Effector memory CD4-positive, alpha-beta T cell (primary cell): ENCODE data around the gene IL18BP.

Experiments
- DNase-seq, 3 donors: peaks; one replicate each; pipeline ENCODE4 v3.0.0-alpha.2; 2020
- H3K27ac ChIP-seq: 2 replicates; pipeline ENCODE4 v1.7.0; 2013; ENCODE audit warnings: mild to moderate bottlenecking, low read length, moderate library complexity; ENCODE audit not compliant: insufficient read depth, poor library complexity, severe bottlenecking
- H3K27me3 ChIP-seq: replicated peaks from 2 replicates; pipeline ENCODE4 v1.7.0; 2013; ENCODE audit warnings: mild to moderate bottlenecking, low read length; ENCODE audit not compliant: insufficient read depth, control insufficient read depth, poor library complexity, severe bottlenecking
- H3K36me3 ChIP-seq: 2 replicates; pipeline ENCODE4 v1.7.0; 2013; ENCODE audit warnings: mild to moderate bottlenecking, low read length, moderate library complexity; ENCODE audit not compliant: control insufficient read depth, insufficient read depth
- H3K4me1 ChIP-seq: 2 replicates; pipeline ENCODE4 v1.7.0; 2013; ENCODE audit warnings: low read length, mild to moderate bottlenecking; ENCODE audit not compliant: control insufficient read depth, insufficient read depth, poor library complexity, severe bottlenecking
- H3K4me3 ChIP-seq: 2 replicates; pipeline ENCODE4 v1.7.0; 2013; ENCODE audit warnings: low read length, low read depth, mild to moderate bottlenecking; ENCODE audit not compliant: insufficient read depth, poor library complexity, severe bottlenecking
- H3K9me3 ChIP-seq: 2 replicates; pipeline ENCODE4 v1.7.0; 2013; ENCODE audit warnings: mild to moderate bottlenecking, low read length, moderate library complexity; ENCODE audit not compliant: control insufficient read depth

The IL18BP gene

DNA sequence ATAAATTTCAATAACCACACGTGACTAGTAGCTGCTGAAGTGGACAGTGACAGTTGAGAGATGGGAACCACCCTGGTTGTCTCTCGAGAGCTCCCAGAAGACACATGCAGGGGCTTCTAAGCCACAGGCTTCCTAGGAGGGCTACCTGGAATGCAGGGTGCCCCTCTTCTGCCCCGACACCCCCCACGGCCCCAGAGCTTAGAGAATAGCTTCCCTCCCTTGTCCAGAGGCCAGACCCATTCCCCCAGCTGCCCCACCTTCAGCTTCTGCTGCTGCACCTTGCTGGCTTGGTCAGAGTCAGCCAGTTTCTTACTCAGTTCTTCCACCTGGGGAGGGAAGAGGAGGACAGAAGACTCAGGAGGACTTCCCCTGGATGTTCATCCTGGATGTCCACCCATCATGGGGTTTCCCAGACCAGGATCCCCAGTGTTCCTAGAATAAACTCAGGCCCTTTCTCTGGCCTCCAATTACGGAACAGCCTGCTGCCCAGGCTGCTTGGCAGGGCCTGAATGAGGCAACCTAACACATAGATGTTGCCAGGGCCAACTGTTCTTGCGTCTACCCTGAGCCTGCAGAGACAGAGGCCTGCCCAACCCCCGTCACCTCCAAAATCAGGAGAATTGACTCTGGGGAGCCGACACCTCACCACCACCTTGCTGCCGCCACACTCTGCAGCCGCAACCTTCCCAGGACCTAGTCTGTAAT lies 12.0 kb downstream of the IL18BP start:
- Histone ChIP-seq H3K4me3 (no peak overlapping the region), H3K27ac (peak overlapping the region; percentile 24), H3K27me3 (no peaks in the 10 kb centered on the region), H3K9me3 (no peaks in the 10 kb centered on the region), H3K36me3 (peaks cover 99% of the 10 kb centered on the region), H3K4me1 (no peaks in the 10 kb centered on the region)
- DNase-seq, result no peak

DNA sequence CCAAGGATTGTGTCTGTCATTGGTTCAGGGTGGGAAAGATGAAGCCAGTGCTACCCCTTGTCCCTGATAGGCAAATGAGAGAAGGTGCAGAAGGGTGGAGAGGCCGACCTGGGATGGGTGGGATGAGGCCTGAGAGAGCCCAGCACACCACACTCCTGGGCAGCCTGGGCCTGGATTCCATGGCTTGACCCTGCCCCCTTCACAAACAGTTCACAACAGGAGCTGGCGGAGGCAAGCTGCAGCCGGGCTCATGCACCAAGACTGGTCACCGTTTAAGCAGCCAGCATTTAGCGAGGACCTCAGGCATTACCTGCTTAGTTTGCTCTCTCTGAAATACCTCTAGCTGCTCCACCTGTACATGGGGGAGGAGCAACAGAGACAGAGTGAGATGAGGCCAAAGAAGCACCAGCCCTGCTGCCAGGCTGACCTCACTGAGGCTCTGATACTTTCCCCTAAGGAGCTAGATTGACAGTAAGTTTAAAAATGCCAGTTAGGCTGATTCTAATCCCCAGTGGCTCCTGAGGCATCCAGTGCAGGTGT lies 13.5 kb downstream of the IL18BP start:
- Histone ChIP-seq H3K9me3 (no peaks in the 10 kb centered on the region), H3K27ac (no peak overlapping the region), H3K36me3 (peaks cover 99% of the 10 kb centered on the region), H3K27me3 (no peaks in the 10 kb centered on the region), H3K4me1 (no peaks in the 10 kb centered on the region), H3K4me3 (no peak overlapping the region)
- no peak for DNase-seq

DNA sequence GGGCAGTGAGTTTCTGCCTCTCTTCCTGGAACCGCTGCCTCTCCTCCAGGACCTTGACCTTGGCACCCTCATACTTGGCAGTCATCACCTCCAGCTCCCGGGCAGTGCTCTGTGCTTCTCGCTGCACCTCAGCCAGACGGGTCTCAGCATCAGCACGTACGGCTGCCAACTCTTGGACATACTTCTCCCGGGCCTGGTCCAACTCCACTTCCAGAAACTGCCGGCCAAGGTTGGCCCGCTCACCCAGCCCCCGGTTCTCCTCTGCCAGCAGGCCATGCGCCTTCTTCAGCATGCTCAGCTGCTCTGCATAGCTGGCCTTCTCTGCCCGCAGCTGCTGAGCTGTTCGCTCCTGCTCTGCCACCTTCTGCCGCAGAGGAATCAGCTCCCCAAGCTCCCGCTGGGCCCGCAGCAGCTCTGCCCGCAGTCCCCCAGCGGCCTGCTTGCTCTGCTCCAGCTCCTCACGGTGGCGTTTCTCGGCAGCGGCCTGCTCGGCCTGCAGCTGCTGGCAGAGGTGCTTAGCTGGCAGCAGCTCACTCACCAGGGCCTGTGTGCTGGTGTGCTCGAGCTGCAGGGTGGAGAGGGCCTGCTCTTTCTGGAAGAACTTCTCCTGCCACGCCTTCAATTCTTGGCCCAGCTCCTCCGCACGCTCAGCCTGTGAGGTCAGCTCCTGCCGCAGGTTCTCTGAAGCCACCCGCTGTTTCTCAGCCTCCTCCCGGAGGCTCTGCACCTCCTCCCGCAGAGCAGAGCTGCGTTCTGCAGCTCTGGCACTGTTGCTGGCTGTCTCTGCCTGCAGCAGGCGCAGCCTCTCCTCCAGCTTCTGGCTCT lies 14.4 kb downstream of the IL18BP start:
- Histone ChIP-seq H3K4me3 (no peak overlapping the region), H3K4me1 (no peaks in the 10 kb centered on the region), H3K36me3 (peaks cover 99% of the 10 kb centered on the region), H3K27ac (no peak overlapping the region), H3K9me3 (no peaks in the 10 kb centered on the region), H3K27me3 (no peaks in the 10 kb centered on the region)
- DNase-seq, result no peak

DNA sequence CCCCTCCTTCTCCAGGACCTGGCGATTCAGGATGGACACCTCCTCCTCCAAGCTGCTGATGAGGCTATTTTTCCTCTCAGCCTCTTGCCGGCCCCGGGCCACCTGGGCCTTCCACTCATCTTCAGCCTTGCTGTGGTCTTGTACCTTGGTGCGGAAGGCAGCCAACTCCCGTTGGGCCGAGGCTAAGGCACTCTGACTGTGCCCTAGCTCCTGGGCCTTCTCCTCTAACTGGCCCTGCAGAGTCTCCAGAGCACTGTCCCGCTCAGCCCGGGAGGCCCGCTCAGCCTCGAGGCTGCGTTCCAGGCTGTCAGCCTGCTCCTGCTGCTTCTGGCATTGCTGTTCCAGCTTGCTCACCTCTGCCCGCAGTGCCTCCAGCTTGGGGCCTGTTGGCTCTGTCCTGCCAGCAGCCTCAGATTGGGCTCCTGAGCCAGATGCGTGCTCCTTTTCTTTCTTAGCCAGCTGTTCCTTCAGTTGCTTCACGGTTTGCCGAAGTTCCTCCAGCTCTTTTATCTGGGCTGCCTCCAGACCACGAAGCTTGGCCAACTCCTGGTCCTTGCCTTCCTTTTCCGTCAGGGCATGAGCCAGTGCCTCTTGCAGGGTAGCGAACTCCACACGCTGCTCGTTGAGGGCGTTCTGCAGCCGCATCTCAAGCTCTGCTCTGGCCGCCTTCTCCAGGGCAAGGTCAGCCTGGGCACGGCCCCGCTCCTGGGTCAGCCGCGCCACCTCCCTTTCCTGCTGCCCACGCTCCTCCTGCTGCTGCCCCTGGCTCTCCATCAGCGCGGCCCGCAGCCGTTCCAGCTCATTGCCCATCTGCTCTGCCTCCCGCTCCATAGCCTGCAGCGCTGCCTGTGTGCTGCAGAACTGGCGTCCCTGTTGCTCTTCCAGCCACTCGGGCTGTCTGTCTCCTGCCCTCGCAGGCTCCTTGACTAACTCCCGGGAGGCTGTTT lies 15.3 kb downstream of the IL18BP start:
- H3K27ac ChIP-seq, result no peak overlapping the region
- no peak overlapping the region for H3K4me3 ChIP-seq

DNA sequence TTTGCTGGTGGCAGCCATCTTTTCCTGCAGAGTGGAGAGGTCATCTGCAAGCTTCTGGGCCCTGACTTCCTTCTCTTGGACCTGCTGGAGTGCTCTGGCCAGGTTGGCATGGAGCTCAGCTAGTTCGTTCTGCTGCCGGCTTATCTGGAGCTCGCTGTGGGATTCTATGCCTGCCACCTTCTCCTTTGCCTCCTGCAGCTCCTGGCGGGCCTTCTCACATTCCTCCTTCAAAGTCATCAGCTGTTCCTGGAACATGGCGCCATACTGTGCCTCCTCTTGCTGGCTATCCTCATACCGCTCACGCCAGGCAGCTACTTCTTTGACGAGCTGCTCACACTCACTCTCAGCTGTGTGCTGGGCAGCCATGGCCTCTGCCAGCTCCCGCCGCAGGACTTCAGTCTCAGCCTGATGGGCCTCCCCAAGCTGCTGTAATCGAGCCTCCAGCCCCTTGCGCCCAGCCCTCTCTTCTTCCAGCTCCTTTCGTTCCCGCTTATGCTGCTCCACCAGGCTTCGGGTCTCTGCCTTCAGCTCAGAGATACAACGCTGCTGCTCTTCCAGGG lies 16.1 kb downstream of the IL18BP start:
- Histone ChIP-seq H3K27me3 (no peaks in the 10 kb centered on the region), H3K4me1 (no peaks in the 10 kb centered on the region), H3K27ac (no peak overlapping the region), H3K36me3 (peaks cover 100% of the 10 kb centered on the region), H3K4me3 (no peak overlapping the region), H3K9me3 (no peaks in the 10 kb centered on the region)
- DNase-seq, result no peak

More for the DNA sequence above, 15.3 kb downstream of the IL18BP start:
- Histone ChIP-seq H3K9me3 (no peaks in the 10 kb centered on the region), H3K4me1 (no peaks in the 10 kb centered on the region), H3K36me3 (peaks cover 100% of the 10 kb centered on the region), H3K27me3 (no peaks in the 10 kb centered on the region)
- DNase-seq, result no peak

DNA sequence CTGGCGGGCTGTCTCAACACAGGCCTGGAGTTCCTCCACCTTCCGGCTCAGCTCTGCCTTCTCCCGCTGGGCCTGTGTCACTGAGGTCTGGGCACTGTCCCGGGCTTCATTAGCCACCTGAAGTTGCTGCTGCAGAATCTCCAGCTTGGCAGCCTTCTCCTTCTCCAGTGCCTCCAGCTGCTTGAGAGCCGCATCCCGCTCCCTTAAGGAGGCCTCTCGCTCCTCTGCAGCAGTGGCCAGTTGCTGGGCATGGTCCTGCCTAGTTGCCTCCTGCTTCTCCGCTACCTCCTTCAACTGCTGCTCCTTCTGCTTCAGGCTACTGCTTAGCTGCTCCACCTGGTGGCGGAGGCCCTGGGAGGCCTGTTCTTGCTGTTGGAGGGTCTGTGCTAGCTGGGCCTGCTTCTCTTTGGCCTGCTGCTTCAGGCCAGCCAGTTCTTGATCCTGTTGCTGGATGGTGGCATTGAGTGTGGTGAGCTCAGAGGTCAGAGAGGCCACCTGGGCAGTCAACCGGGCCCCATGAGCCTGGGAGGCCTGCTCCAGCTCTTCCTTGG lies 16.9 kb downstream of the IL18BP start:
- H3K4me1 ChIP-seq, result no peaks in the 10 kb centered on the region
- DNase-seq, result no peak
- H3K27ac ChIP-seq, result no peak overlapping the region
- H3K4me3 ChIP-seq, result no peak overlapping the region
- no peaks in the 10 kb centered on the region for H3K27me3 ChIP-seq
- no peaks in the 10 kb centered on the region for H3K9me3 ChIP-seq
- H3K36me3 ChIP-seq, result peaks cover 99% of the 10 kb centered on the region

DNA sequence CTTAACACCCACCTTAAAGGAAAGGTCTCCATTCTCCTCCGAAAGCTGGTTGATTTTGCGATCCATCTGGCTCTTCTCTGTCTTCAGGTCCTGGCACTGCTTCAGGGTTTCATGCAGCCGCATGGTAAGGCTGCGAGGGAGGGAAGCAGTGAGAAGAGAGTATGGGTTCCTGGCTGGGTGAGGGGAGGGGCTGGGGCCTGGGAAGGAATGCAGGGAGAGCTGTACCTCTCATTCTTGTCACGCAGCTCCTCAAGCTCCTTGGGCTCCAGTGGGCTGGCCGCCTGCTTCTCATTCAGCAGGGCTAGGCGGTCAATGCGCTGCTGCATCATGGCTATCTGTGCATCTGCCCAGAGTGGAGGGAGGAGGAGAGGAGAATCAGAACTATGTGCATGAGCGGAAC lies 19.5 kb downstream of the IL18BP start:
- no peak overlapping the region for H3K27ac ChIP-seq
- H3K4me3 ChIP-seq, result no peak overlapping the region
- peaks cover 98% of the 10 kb centered on the region for H3K36me3 ChIP-seq
- no peaks in the 10 kb centered on the region for H3K9me3 ChIP-seq
- no peaks in the 10 kb centered on the region for H3K27me3 ChIP-seq
- no peak for DNase-seq
- no peaks in the 10 kb centered on the region for H3K4me1 ChIP-seq

DNA sequence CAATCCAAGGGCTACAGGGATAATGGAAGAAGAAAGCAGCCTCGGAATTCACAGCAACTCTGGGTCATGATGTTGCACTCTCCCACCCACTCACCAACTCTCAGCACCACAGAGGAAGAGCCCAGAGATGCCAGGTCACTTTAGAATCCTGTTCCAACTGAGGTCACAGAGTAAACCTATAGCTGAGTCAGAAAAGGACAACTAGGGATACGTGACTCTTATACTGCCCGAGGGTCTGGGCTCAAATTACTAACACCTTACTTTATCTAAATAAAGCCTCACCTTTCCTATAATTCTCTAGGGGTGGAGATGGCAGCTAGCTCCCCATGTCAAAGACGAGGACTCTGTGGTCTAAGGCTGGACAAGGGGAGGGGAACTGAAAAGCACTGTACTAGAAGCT lies 24.6 kb downstream of the IL18BP start:
- Histone ChIP-seq H3K4me3 (no peak overlapping the region), H3K27ac (no peak overlapping the region), H3K9me3 (no peaks in the 10 kb centered on the region), H3K4me1 (no peaks in the 10 kb centered on the region), H3K27me3 (no peaks in the 10 kb centered on the region), H3K36me3 (peaks cover 87% of the 10 kb centered on the region)
- no peak for DNase-seq

DNA sequence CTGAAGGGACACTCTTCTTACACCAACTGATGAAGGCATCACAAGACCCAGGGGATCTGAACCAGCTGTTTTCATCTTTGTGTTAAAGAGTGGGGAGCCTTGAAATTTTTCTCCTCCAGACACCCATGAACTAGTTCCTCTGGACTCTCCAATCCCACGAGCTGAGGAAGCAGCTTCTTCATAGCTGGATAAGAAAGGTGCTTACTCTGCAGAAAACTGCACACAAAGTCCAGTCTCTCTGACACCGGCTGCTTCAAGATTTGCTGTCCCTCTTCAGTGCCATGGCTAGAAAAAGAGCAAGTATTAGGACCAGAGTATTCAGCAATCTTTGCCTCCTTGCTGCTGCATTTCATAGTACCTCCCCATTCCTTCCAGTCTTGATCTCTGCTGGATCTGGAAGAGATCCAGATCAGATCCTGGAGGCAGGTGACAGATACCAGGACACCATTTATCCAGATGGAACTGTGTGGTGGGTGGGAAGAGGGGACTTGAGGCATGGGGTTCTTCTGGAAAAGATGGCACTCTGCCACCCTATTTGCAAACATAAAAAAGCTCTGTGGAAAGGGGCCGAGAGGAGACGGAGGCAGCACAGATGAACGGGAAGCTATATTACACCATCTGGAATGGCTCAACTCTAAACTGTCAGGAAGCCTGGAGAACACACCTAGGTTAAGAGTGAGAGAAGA lies 25.5 kb downstream of the IL18BP start:
- no peaks in the 10 kb centered on the region for H3K27me3 ChIP-seq
- DNase-seq, result no peak
- H3K27ac ChIP-seq, result no peak overlapping the region
- H3K4me3 ChIP-seq, result no peak overlapping the region
- no peaks in the 10 kb centered on the region for H3K9me3 ChIP-seq
- H3K36me3 ChIP-seq, result peaks cover 87% of the 10 kb centered on the region
- H3K4me1 ChIP-seq, result no peaks in the 10 kb centered on the region
